ENCODE data around the gene SCUBE3.
A peak's percentile ranks its signal among the peaks of the same experiment; 100 is the strongest.

Gene SCUBE3

GRCh38 chr6:35202066-35202546 is 11.7 kb upstream of the SCUBE3 start:
- Histone ChIP-seq H3K79me1 (ENCODE audit: low read depth, low read length) (no peaks in the 10 kb centered on the region), H4K91ac (ENCODE audit: low read depth, low read length, poor library complexity) (no peak overlapping the region), H2BK5ac (ENCODE audit: low read length) (no peak overlapping the region), H4K8ac (ENCODE audit: low read depth, low read length) (no peak overlapping the region), H3K4me2 (ENCODE audit: insufficient read depth, low read length, poor library complexity, severe bottlenecking) (no peak overlapping the region), H3K14ac (ENCODE audit: low read length) (no peak overlapping the region), H3K4ac (ENCODE audit: low read length) (no peak overlapping the region), H3K4me3 (ENCODE audit: low read length in 2 of 2) (no peak overlapping the region), H3K18ac (ENCODE audit: low read length) (no peak overlapping the region), H3K4me1 (ENCODE audit: control insufficient read depth in 2 of 2, insufficient read depth in 1 of 2, low read depth in 1 of 2, low read length in 2 of 2) (peaks cover 4 to 7% of the 10 kb centered on the region in 2 donors), H3K27me3 (ENCODE audit: control insufficient read depth in 3 of 3, insufficient read depth in 3 of 3, low read depth in 1 of 3, low read length in 3 of 3) (no peaks in the 10 kb centered on the region), H2AFZ (ENCODE audit: low read length) (peak overlapping the region; percentile 11), H2BK120ac (ENCODE audit: low read depth, low read length) (no peak overlapping the region), H2AK5ac (ENCODE audit: low read depth, low read length) (peak overlapping the region; percentile 30), H3K9me3 (replicated peaks in 1 of 2; ENCODE audit: control insufficient read depth in 2 of 2, insufficient read depth in 1 of 2, low read depth in 1 of 2, low read length in 2 of 2) (no peaks in the 10 kb centered on the region), H2BK15ac (ENCODE audit: low read length) (no peak overlapping the region), H3K9ac (ENCODE audit: low read depth, low read length, poor library complexity) (no peak overlapping the region), H3K36me3 (replicated peaks in 1 of 2; ENCODE audit: control insufficient read depth in 2 of 2, insufficient read depth in 2 of 2, low read length in 2 of 2) (no peaks in the 10 kb centered on the region), H3K27ac (replicated peaks; ENCODE audit: low read length) (no peak overlapping the region), H2BK12ac (ENCODE audit: low read length) (no peak overlapping the region), H3K23ac (ENCODE audit: low read depth, low read length, poor library complexity) (no peak overlapping the region)
- no peak for DNase-seq (ENCODE audit: low spot score)
- WGBS, 2 donors (ENCODE audit: extremely low coverage in 2 of 2, insufficient read length in 2 of 2, insufficient replicate concordance in 1 of 2) = no CpG with 5 or more reads among the region's 6 CpGs

- Histone ChIP-seq H3K27ac (replicated peaks; ENCODE audit: low read length) (no peak overlapping the region), H4K91ac (ENCODE audit: low read depth, low read length, poor library complexity) (no peak overlapping the region), H3K9ac (ENCODE audit: low read depth, low read length, poor library complexity) (no peak overlapping the region), H3K14ac (ENCODE audit: low read length) (no peak overlapping the region), H3K23ac (ENCODE audit: low read depth, low read length, poor library complexity) (no peak overlapping the region), H3K18ac (ENCODE audit: low read length) (peak overlapping the region; percentile 25), H3K4ac (ENCODE audit: low read length) (no peak overlapping the region), H2BK120ac (ENCODE audit: low read depth, low read length) (no peak overlapping the region), H3K4me2 (ENCODE audit: insufficient read depth, low read length, poor library complexity, severe bottlenecking) (no peak overlapping the region), H2BK15ac (ENCODE audit: low read length) (peak overlapping the region; percentile 12), H2AFZ (ENCODE audit: low read length) (no peak overlapping the region), H3K9me3 (replicated peaks in 1 of 2; ENCODE audit: control insufficient read depth in 2 of 2, insufficient read depth in 1 of 2, low read depth in 1 of 2, low read length in 2 of 2) (no peaks in the 10 kb centered on the region), H3K4me3 (ENCODE audit: low read length in 2 of 2) (no peak overlapping the region), H4K8ac (ENCODE audit: low read depth, low read length) (no peak overlapping the region), H3K36me3 (replicated peaks in 1 of 2; ENCODE audit: control insufficient read depth in 2 of 2, insufficient read depth in 2 of 2, low read length in 2 of 2) (no peaks in the 10 kb centered on the region), H2AK5ac (ENCODE audit: low read depth, low read length) (peak overlapping the region; percentile 23), H3K27me3 (ENCODE audit: control insufficient read depth in 3 of 3, insufficient read depth in 3 of 3, low read depth in 1 of 3, low read length in 3 of 3) (peaks cover 0 to 5% (median 0%) of the 10 kb centered on the region in 3 experiments), H2BK5ac (ENCODE audit: low read length) (no peak overlapping the region), H2BK12ac (ENCODE audit: low read length) (no peak overlapping the region), H3K79me1 (ENCODE audit: low read depth, low read length) (no peaks in the 10 kb centered on the region), H3K4me1 (ENCODE audit: control insufficient read depth in 2 of 2, insufficient read depth in 1 of 2, low read depth in 1 of 2, low read length in 2 of 2) (peaks cover 4 to 7% of the 10 kb centered on the region in 2 donors)
- no CpG with 5 or more reads among the region's 7 CpGs for WGBS, 2 donors (ENCODE audit: extremely low coverage in 2 of 2, insufficient read length in 2 of 2, insufficient replicate concordance in 1 of 2)
- no peak for DNase-seq (ENCODE audit: low spot score)
Measured at GRCh38 chr6:35203152-35203670, 10.5 kb upstream of the SCUBE3 start.

GRCh38 chr6:35203680-35204079 is 10.1 kb upstream of the SCUBE3 start:
- no peak overlapping the region for H3K23ac ChIP-seq (ENCODE audit: low read depth, low read length, poor library complexity)
- H2BK120ac ChIP-seq (ENCODE audit: low read depth, low read length) = no peak overlapping the region
- H3K27me3 ChIP-seq (ENCODE audit: control insufficient read depth in 3 of 3, insufficient read depth in 3 of 3, low read depth in 1 of 3, low read length in 3 of 3) = peaks cover 0 to 5% (median 0%) of the 10 kb centered on the region in 3 experiments
- H2AK5ac ChIP-seq (ENCODE audit: low read depth, low read length) = peak overlapping the region; percentile 23
- no CpG with 5 or more reads among the region's 2 CpGs for WGBS, 2 donors (ENCODE audit: extremely low coverage in 2 of 2, insufficient read length in 2 of 2, insufficient replicate concordance in 1 of 2)
- no peaks in the 10 kb centered on the region for H3K36me3 ChIP-seq (replicated peaks in 1 of 2; ENCODE audit: control insufficient read depth in 2 of 2, insufficient read depth in 2 of 2, low read length in 2 of 2)
- H3K9ac ChIP-seq (ENCODE audit: low read depth, low read length, poor library complexity) = no peak overlapping the region
- H4K8ac ChIP-seq (ENCODE audit: low read depth, low read length) = no peak overlapping the region
- peaks cover 4 to 7% of the 10 kb centered on the region in 2 donors for H3K4me1 ChIP-seq (ENCODE audit: control insufficient read depth in 2 of 2, insufficient read depth in 1 of 2, low read depth in 1 of 2, low read length in 2 of 2)
- H3K4me3 ChIP-seq (ENCODE audit: low read length in 2 of 2) = no peak overlapping the region
- H3K18ac ChIP-seq (ENCODE audit: low read length) = peak overlapping the region; percentile 25
- no peak overlapping the region for H2BK5ac ChIP-seq (ENCODE audit: low read length)
- DNase-seq (ENCODE audit: low spot score) = no peak
- no peak overlapping the region for H3K14ac ChIP-seq (ENCODE audit: low read length)
- H3K4me2 ChIP-seq (ENCODE audit: insufficient read depth, low read length, poor library complexity, severe bottlenecking) = no peak overlapping the region
- H3K27ac ChIP-seq (replicated peaks; ENCODE audit: low read length) = no peak overlapping the region
- no peak overlapping the region for H2BK15ac ChIP-seq (ENCODE audit: low read length)
- no peak overlapping the region for H2AFZ ChIP-seq (ENCODE audit: low read length)
- H3K79me1 ChIP-seq (ENCODE audit: low read depth, low read length) = no peaks in the 10 kb centered on the region
- H2BK12ac ChIP-seq (ENCODE audit: low read length) = no peak overlapping the region
- H4K91ac ChIP-seq (ENCODE audit: low read depth, low read length, poor library complexity) = no peak overlapping the region
- H3K9me3 ChIP-seq (replicated peaks in 1 of 2; ENCODE audit: control insufficient read depth in 2 of 2, insufficient read depth in 1 of 2, low read depth in 1 of 2, low read length in 2 of 2) = no peaks in the 10 kb centered on the region
- no peak overlapping the region for H3K4ac ChIP-seq (ENCODE audit: low read length)

- Histone ChIP-seq H3K4me2 (ENCODE audit: insufficient read depth, low read length, poor library complexity, severe bottlenecking) (no peak overlapping the region), H2BK5ac (ENCODE audit: low read length) (no peak overlapping the region), H3K9me3 (replicated peaks in 1 of 2; ENCODE audit: control insufficient read depth in 2 of 2, insufficient read depth in 1 of 2, low read depth in 1 of 2, low read length in 2 of 2) (no peaks in the 10 kb centered on the region), H3K79me1 (ENCODE audit: low read depth, low read length) (no peaks in the 10 kb centered on the region), H3K23ac (ENCODE audit: low read depth, low read length, poor library complexity) (no peak overlapping the region), H4K8ac (ENCODE audit: low read depth, low read length) (no peak overlapping the region), H2AK5ac (ENCODE audit: low read depth, low read length) (no peak overlapping the region), H2AFZ (ENCODE audit: low read length) (no peak overlapping the region), H2BK12ac (ENCODE audit: low read length) (no peak overlapping the region), H3K14ac (ENCODE audit: low read length) (no peak overlapping the region), H2BK120ac (ENCODE audit: low read depth, low read length) (no peak overlapping the region), H3K4me3 (ENCODE audit: low read length in 2 of 2) (no peak overlapping the region), H4K91ac (ENCODE audit: low read depth, low read length, poor library complexity) (no peak overlapping the region), H3K27ac (replicated peaks; ENCODE audit: low read length) (no peak overlapping the region), H3K18ac (ENCODE audit: low read length) (no peak overlapping the region), H3K9ac (ENCODE audit: low read depth, low read length, poor library complexity) (no peak overlapping the region), H3K4me1 (ENCODE audit: control insufficient read depth in 2 of 2, insufficient read depth in 1 of 2, low read depth in 1 of 2, low read length in 2 of 2) (peaks cover 4 to 7% of the 10 kb centered on the region in 2 donors), H3K36me3 (replicated peaks in 1 of 2; ENCODE audit: control insufficient read depth in 2 of 2, insufficient read depth in 2 of 2, low read length in 2 of 2) (no peaks in the 10 kb centered on the region), H3K27me3 (ENCODE audit: control insufficient read depth in 3 of 3, insufficient read depth in 3 of 3, low read depth in 1 of 3, low read length in 3 of 3) (peaks cover 0 to 5% (median 0%) of the 10 kb centered on the region in 3 experiments), H3K4ac (ENCODE audit: low read length) (no peak overlapping the region), H2BK15ac (ENCODE audit: low read length) (no peak overlapping the region)
- no peak for DNase-seq (ENCODE audit: low spot score)
- whole genome bisulfite sequencing, 2 donors (ENCODE audit: extremely low coverage in 2 of 2, insufficient read length in 2 of 2, insufficient replicate concordance in 1 of 2) = no CpG with 5 or more reads among the region's 1 CpG
Measured at GRCh38 chr6:35206346-35206745, 7.4 kb upstream of the SCUBE3 start.

Measured in neuronal stem cell (in vitro differentiated cells).